Hepatocyte (in vitro differentiated cells): ENCODE results near the gene AHNAK.

Experiments used
- CTCF ChIP-seq: fragments of 200-600 bp; sonication (generic); IDR thresholded peaks from 2 replicates; pipeline ENCODE4 v1.5.1; 2016; ENCODE audit warnings: antibody characterized with exemption, mild to moderate bottlenecking; ENCODE audit not compliant: poor library complexity
- EZH2 ChIP-seq: fragments of 200-600 bp; sonication (generic); IDR thresholded peaks from 2 replicates; pipeline ENCODE4 v1.6.1; 2016; ENCODE audit warnings: antibody characterized with exemption, mild to moderate bottlenecking, borderline replicate concordance

- TF ChIP-seq EZH2: no peak
- TF ChIP-seq CTCF: no peak
Observed at GRCh38 chr11:62430425-62430824, 116.2 kb downstream of the AHNAK start.
